Activated CD4-positive, alpha-beta T cell treated with anti-CD3 and anti-CD28 coated beads, Interleukin-2, Interleukin-4, amounts not matched to agents 100 ng/mL and 50 ng/mL, durations not matched to agents 16 hours and 8 hours (primary cell): ENCODE results near the gene IL33.

ENCODE experiments used
- DNase-seq: peaks from one replicate; pipeline ENCODE4 v3.0.0-alpha.2; 2020; ENCODE audit warnings: low spot score

Gene IL33

GRCh38 chr9:6216951-6217350 is 1.3 kb downstream of the IL33 start:
- no peak for DNase-seq

GRCh38 chr9:6218099-6218502 is 2.5 kb downstream of the IL33 start:
- DNase-seq = no peak

- DNase-seq = no peak
Measured at GRCh38 chr9:6219040-6219439, 3.4 kb downstream of the IL33 start.

- DNase-seq = no peak
Measured at GRCh38 chr9:6219981-6220380, 4.4 kb downstream of the IL33 start.

GRCh38 chr9:6224393-6225154 is 9.0 kb downstream of the IL33 start:
- no peak for DNase-seq

- no peak for DNase-seq
Measured at GRCh38 chr9:6226696-6227095, 11.1 kb downstream of the IL33 start.

GRCh38 chr9:6229186-6229585 is 13.6 kb downstream of the IL33 start:
- no peak for DNase-seq

- DNase-seq = no peak
Measured at GRCh38 chr9:6229619-6230018, 14.0 kb downstream of the IL33 start.

- no peak for DNase-seq
Measured at GRCh38 chr9:6230037-6230780, 14.6 kb downstream of the IL33 start.

GRCh38 chr9:6232336-6232945 is 16.8 kb downstream of the IL33 start:
- no peak for DNase-seq

- DNase-seq = no peak
Measured at GRCh38 chr9:6234014-6234413, 18.4 kb downstream of the IL33 start.

- no peak for DNase-seq
Measured at GRCh38 chr9:6237267-6237666, 21.7 kb downstream of the IL33 start.

- no peak for DNase-seq
Measured at GRCh38 chr9:6239048-6239461, 23.4 kb downstream of the IL33 start.

GRCh38 chr9:6239694-6240093 is 24.1 kb downstream of the IL33 start:
- DNase-seq = no peak

- DNase-seq = peak; percentile 44
Measured at GRCh38 chr9:6243746-6244145, 28.1 kb downstream of the IL33 start.

GRCh38 chr9:6247266-6247665 is 31.7 kb downstream of the IL33 start:
- DNase-seq = peak; percentile 5

- DNase-seq = no peak
Measured at GRCh38 chr9:6268826-6269397, 53.3 kb downstream of the IL33 start.

GRCh38 chr9:6270896-6271295 is 55.3 kb downstream of the IL33 start:
- no peak for DNase-seq

- DNase-seq = no peak
Measured at GRCh38 chr9:6271508-6272228, 56.1 kb downstream of the IL33 start.

GRCh38 chr9:6272229-6272598 is 56.6 kb downstream of the IL33 start:
- no peak for DNase-seq

GRCh38 chr9:6277417-6277816 is 61.8 kb downstream of the IL33 start:
- DNase-seq = no peak

- no peak for DNase-seq
Measured at GRCh38 chr9:6301858-6302257, 86.3 kb downstream of the IL33 start.
